SK-N-SH (cell line): ENCODE data around the gene MAST1. TPM values are rescaled to one million over a fixed set of nuclear protein-coding genes. Genes with fewer than 3 reads are reported as not detected.

Experiments used
- CTCF ChIA-PET: fragments of 300-600, 350-600 bp; formaldehyde crosslinking; extraction: SDS; loops from one replicate; lab custom pipeline; 2021; lab: Yijun Ruan, JAX
- POLR2A ChIA-PET: fragments of 350-600 bp; sonication (Branson Sonifier 250); formaldehyde crosslinking; extraction: SDS; loops from one replicate; lab custom pipeline; 2020; ENCODE audit warnings: antibody characterized with exemption, inconsistent platforms; lab: Yijun Ruan, JAX
- DNase-seq: peaks from one replicate; pipeline ENCODE4 v3.0.0; 2012
- H2AFZ ChIP-seq: fragments of 200-600 bp; sonication (generic); 2 replicates; pipeline ENCODE4 v1.8.1; 2016; ENCODE audit warnings: antibody characterized with exemption, mild to moderate bottlenecking, low read depth
- H3F3A ChIP-seq: fragments of 200-600 bp; sonication (generic); replicated peaks from 2 replicates; pipeline ENCODE3; 2016; ENCODE audit warnings: antibody characterized with exemption, mild to moderate bottlenecking; ENCODE audit not compliant: insufficient read depth
- H3K27ac ChIP-seq, 2 experiments: fragments of 200-500 bp in 1 of 2; fragments of 200-600 bp in 1 of 2; sonication (Bioruptor generic) in 1 of 2; sonication (generic), shearing (Covaris generic) in 1 of 2; 2 replicates each; pipeline versions ENCODE4 v1.5.1 to v1.6.1; 2014 to 2016; ENCODE audit warnings: low read depth in 2 of 2, inconsistent platforms in 1 of 2, low read length in 1 of 2, mild to moderate bottlenecking in 1 of 2, mixed read lengths in 1 of 2
- H3K27me3 ChIP-seq: fragments of 200-600 bp; sonication (generic), shearing (Covaris generic); 2 replicates; pipeline ENCODE4 v1.6.1; 2016; ENCODE audit warnings: mixed run types; ENCODE audit not compliant: insufficient read depth
- H3K36me3 ChIP-seq, 2 experiments: fragments of 200-500 bp in 1 of 2; fragments of 200-600 bp in 1 of 2; sonication (Bioruptor generic) in 1 of 2; sonication (generic) in 1 of 2; replicated peaks in 1 of 2; 2 replicates each; pipeline versions ENCODE3 to v1.5.1; 2014 to 2016; ENCODE audit warnings: low read length in 1 of 2, mild to moderate bottlenecking in 1 of 2; ENCODE audit not compliant: insufficient read depth in 2 of 2, control insufficient read depth in 1 of 2
- H3K4me1 ChIP-seq, 2 experiments: fragments of 200-500 bp in 1 of 2; fragments of 200-600 bp in 1 of 2; sonication (Bioruptor generic) in 1 of 2; sonication (generic), shearing (Covaris generic) in 1 of 2; 2 replicates each; pipeline versions ENCODE4 v1.5.1 to v1.6.1; 2014 to 2016; ENCODE audit warnings: low read depth in 1 of 2, low read length in 1 of 2, mixed run types in 1 of 2; ENCODE audit not compliant: insufficient read depth in 2 of 2, control insufficient read depth in 1 of 2
- H3K4me2 ChIP-seq: fragments of 200-600 bp; sonication (generic), shearing (Covaris generic); 2 replicates; pipeline ENCODE4 v1.6.1; 2017; ENCODE audit warnings: mixed run types
- H3K4me3 ChIP-seq, 2 experiments: fragments of 200-500 bp in 1 of 2; fragments of 200-600 bp in 1 of 2; sonication (Bioruptor generic) in 1 of 2; sonication (generic), shearing (Covaris generic) in 1 of 2; 2 replicates each; pipeline versions ENCODE4 v1.5.1 to v1.8.1; 2014 to 2016; ENCODE audit warnings: low read depth in 2 of 2, inconsistent platforms in 1 of 2, low read length in 1 of 2, mild to moderate bottlenecking in 1 of 2, mixed read lengths in 1 of 2, moderate library complexity in 1 of 2
- H3K79me2 ChIP-seq: fragments of 200-600 bp; sonication (generic); 2 replicates; pipeline ENCODE4 v1.8.1; 2017; ENCODE audit warnings: mild to moderate bottlenecking; ENCODE audit not compliant: insufficient read depth
- H3K9ac ChIP-seq: fragments of 200-600 bp; sonication (generic); 2 replicates; pipeline ENCODE4 v1.6.1; 2017; ENCODE audit warnings: mixed run types
- H3K9me2 ChIP-seq: fragments of 200-600 bp; sonication (generic); 2 replicates; pipeline ENCODE4 v1.6.1; 2017; ENCODE audit warnings: mixed run types
- H3K9me3 ChIP-seq: fragments of 200-600 bp; sonication (generic); 2 replicates; pipeline ENCODE4 v1.6.1; 2017; ENCODE audit warnings: mixed run types, mild to moderate bottlenecking, moderate library complexity
- H4K20me1 ChIP-seq: fragments of 200-600 bp; sonication (generic); 2 replicates; pipeline ENCODE4 v1.6.1; 2017; ENCODE audit warnings: mild to moderate bottlenecking, mixed run types; ENCODE audit not compliant: insufficient read depth
- ELF1 ChIP-seq: IDR thresholded peaks from 2 replicates; pipeline ENCODE4 v1.4.0; 2012
- MXI1 ChIP-seq: IDR thresholded peaks from 2 replicates; pipeline ENCODE4 v1.6.1; 2012; ENCODE audit warnings: mild to moderate bottlenecking, low read depth, low read length, improper control_type of control experiment
- NFIC ChIP-seq: IDR thresholded peaks from 2 replicates; pipeline ENCODE4 v1.4.0; 2012; ENCODE audit warnings: borderline replicate concordance
- RXRA ChIP-seq: IDR thresholded peaks from 2 replicates; pipeline ENCODE4 v1.4.0; 2012; ENCODE audit warnings: low read depth, mild to moderate bottlenecking, borderline replicate concordance
- TCF12 ChIP-seq: IDR thresholded peaks from 2 replicates; pipeline ENCODE4 v1.4.0; 2012
- ZBTB33 ChIP-seq: IDR thresholded peaks from 2 replicates; pipeline ENCODE4 v1.4.0; 2012; ENCODE audit warnings: low read depth, borderline replicate concordance
- WGBS: methylation state at CpG from one replicate; pipeline ENCODE4 v1.1.6; 2017; ENCODE audit warnings: low lambda C conversion rate; 5-methylcytosine and 5-hydroxymethylcytosine counted together
- polyA plus RNA-seq, 3 experiments: library from polyadenylated mRNA; depleted of rRNA; stranded (reverse); fragments of >200 nt; gene quantifications; 2 replicates each; pipeline ENCODE4 v1.2.3, GENCODE V29; 2012

The MAST1 gene
- polyA plus RNA-seq, 1 of the 3 experiments (the other 2 are of a cell fraction) = 9.7 TPM

GRCh38 chr19:12875086-12875485, 36.8 kb downstream of the MAST1 start:
- no peaks in the 10 kb centered on the region for H3K79me2 ChIP-seq
- POLR2A ChIA-PET = interaction anchor here (0.6 to 1.0 kb wide), 2 partner anchors 16 to 58 kb away, joined by 3 read pairs; partner anchors contain the start of gene GCDH
- 92% methylated on average over 3 of the region's 6 CpGs for WGBS

GRCh38 chr19:12880551-12881171, 42.3 kb downstream of the MAST1 start:
- H3K4me2 ChIP-seq = peak overlapping the region; percentile 85
- H4K20me1 ChIP-seq = no peaks in the 10 kb centered on the region
- ChIA-PET POLR2A (interaction anchor here (0.8 to 3.0 kb wide), 6 partner anchors 8 to 59 kb away, joined by 3 to 21 read pairs (median 4); partner anchors contain the start of genes GCDH and SYCE2), CTCF (interaction anchor here (0.6 to 3.4 kb wide), 12 partner anchors 9 to 220 kb away, joined by 3 to 24 read pairs (median 4); partner anchors contain the start of gene GCDH)
- peaks cover 0 to 3% of the 10 kb centered on the region in 2 experiments for H3K36me3 ChIP-seq
- H3F3A ChIP-seq = peaks cover 9% of the 10 kb centered on the region
- H3K27me3 ChIP-seq = peaks cover 11% of the 10 kb centered on the region; the same call in 1 of the 2 replicates
- peak overlapping the region; percentile 68 to 86 for H3K4me3 ChIP-seq
- peak overlapping the region; percentile 71 to 76 for H3K27ac ChIP-seq
- H3K9ac ChIP-seq = peak overlapping the region; percentile 73
- H3K9me3 ChIP-seq = no peaks in the 10 kb centered on the region
- TF ChIP-seq ELF1 = no peak
- TF ChIP-seq TCF12 = no peak
- TF ChIP-seq ZBTB33 = no peak
- no peak for TF ChIP-seq RXRA
- TF ChIP-seq NFIC = 0 out of 2 replicates have a peak, but pooled peaks have one; percentile 7
- peaks cover 0 to 9% of the 10 kb centered on the region in 2 experiments; a peak in 1 of 4 replicates for H3K4me1 ChIP-seq
- peak overlapping the region; percentile 97 for H2AFZ ChIP-seq
- no peaks in the 10 kb centered on the region for H3K9me2 ChIP-seq
- WGBS = 22% methylated on average over 21 of the region's 29 CpGs
- no peaks in the 10 kb centered on the region for H3K79me2 ChIP-seq
- DNase-seq = no peak

More at GRCh38 chr19:12875086-12875485, 36.8 kb downstream of the MAST1 start:
- Histone ChIP-seq H3K9me3 (no peaks in the 10 kb centered on the region), H3F3A (peaks cover 7% of the 10 kb centered on the region), H3K4me3 (no peak overlapping the region), H2AFZ (no peak overlapping the region), H3K4me1 (peaks cover 0 to under 1% of the 10 kb centered on the region in 2 experiments; a peak in 1 of 4 replicates), H3K36me3 (peaks cover 0 to 3% of the 10 kb centered on the region in 2 experiments), H3K9ac (no peak overlapping the region), H4K20me1 (no peaks in the 10 kb centered on the region), H3K9me2 (no peaks in the 10 kb centered on the region), H3K27ac (no peak overlapping the region), H3K4me2 (no peak overlapping the region), H3K27me3 (no peaks in the 10 kb centered on the region)
- CTCF ChIA-PET = interaction anchor here (1.8 to 10.3 kb wide), 2 partner anchors 10 to 28 kb away, joined by 5 to 62 read pairs; no protein-coding TSS in a partner anchor
- no peak for TF ChIP-seq TCF12
- no peak for TF ChIP-seq MXI1
- TF ChIP-seq ZBTB33 = no peak
- DNase-seq = no peak
